Measurements from ENCODE around the gene PML. TPM values are rescaled to one million over a fixed set of nuclear protein-coding genes. Genes with fewer than 3 reads are reported as not detected.

Gene PML
- total and polyA plus RNA-seq, 4 donors, result 8.2 to 15.2 (median 10.8) TPM

- Histone ChIP-seq H3K4me3 (ENCODE audit: low read depth in 1 of 3, low read length in 3 of 3) (no peak overlapping the region), H3K9me3 (ENCODE audit: control insufficient read depth in 4 of 4, low read length in 3 of 4) (no peaks in the 10 kb centered on the region), H3K27ac (ENCODE audit: low read depth in 1 of 2, low read length in 2 of 2) (no peak overlapping the region), H3K4me1 (ENCODE audit: control insufficient read depth in 4 of 4, insufficient read depth in 4 of 4, low read length in 3 of 4) (peaks cover 0 to 4% (median 3%) of the 10 kb centered on the region in 4 donors), H3K36me3 (ENCODE audit: control insufficient read depth in 4 of 4, insufficient read depth in 3 of 4, low read depth in 1 of 4, low read length in 3 of 4) (peaks cover 0 to 2% (median 0%) of the 10 kb centered on the region in 4 donors), H3K9ac (ENCODE audit: low read depth in 1 of 2, low read length in 2 of 2) (no peak overlapping the region), H3K27me3 (ENCODE audit: control insufficient read depth in 4 of 4, insufficient read depth in 4 of 4, low read length in 3 of 4) (no peaks in the 10 kb centered on the region)
- TF ChIP-seq, protein P1, sequence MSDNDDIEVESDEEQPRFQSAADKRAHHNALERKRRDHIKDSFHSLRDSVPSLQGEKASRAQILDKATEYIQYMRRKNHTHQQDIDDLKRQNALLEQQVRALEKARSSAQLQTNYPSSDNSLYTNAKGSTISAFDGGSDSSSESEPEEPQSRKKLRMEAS (IDR thresholded peaks at IDR 0.05), result no peak
- no peak for TF ChIP-seq FOXA1 (IDR thresholded peaks at IDR 0.05)
- no peak for TF ChIP-seq SP1 (IDR thresholded peaks at IDR 0.05)
- no peak for TF ChIP-seq RXRA (IDR thresholded peaks at IDR 0.05)
- no peak for TF ChIP-seq YY1 (IDR thresholded peaks at IDR 0.05)
- TF ChIP-seq REST (IDR thresholded peaks at IDR 0.05), result no peak
- TF ChIP-seq GABPA (IDR thresholded peaks at IDR 0.05 in 1 of 2, conservative IDR thresholded peaks at IDR 0.05 in 1 of 2), result no peak
- TF ChIP-seq NR2F2 (IDR thresholded peaks at IDR 0.05), result no peak
- TF ChIP-seq JUND (IDR thresholded peaks at IDR 0.05), result no peak
- TF ChIP-seq ZBTB33 (IDR thresholded peaks at IDR 0.05), result no peak
- TF ChIP-seq FOXA2 (IDR thresholded peaks at IDR 0.05), result no peak
- no peak for TF ChIP-seq EGR1 (IDR thresholded peaks at IDR 0.05; ENCODE audit: low read depth in 2 of 2)
- no peak for TF ChIP-seq HNF4A (conservative IDR thresholded peaks at IDR 0.05)
- TF ChIP-seq, protein P2, sequence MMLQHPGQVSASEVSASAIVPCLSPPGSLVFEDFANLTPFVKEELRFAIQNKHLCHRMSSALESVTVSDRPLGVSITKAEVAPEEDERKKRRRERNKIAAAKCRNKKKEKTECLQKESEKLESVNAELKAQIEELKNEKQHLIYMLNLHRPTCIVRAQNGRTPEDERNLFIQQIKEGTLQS (IDR thresholded peaks at IDR 0.05), result no peak
- no peak for TF ChIP-seq TAF1 (conservative IDR thresholded peaks at IDR 0.05)
- no peak for TF ChIP-seq CTCF (IDR thresholded peaks at IDR 0.05; ENCODE audit: low read depth, low read length, missing input control)
- DNase-seq (ENCODE audit: low spot score), result no peak
- WGBS, result 89% methylated on average over 7 of the region's 7 CpGs
Measured at GRCh38 chr15:74043425-74044266, 49.1 kb downstream of the PML start.

Data from liver (tissue), 9 donors.